Amniotic stem cell (primary cell): ENCODE results near the gene FKBP1C.
"Not testable (repeated sequence)": the region's sequence is repeated elsewhere in the genome, so short reads cannot be mapped to it uniquely, and the experiment has no call there.

Experiments
- DNase-seq: peaks from one replicate; lab custom pipeline; 2025; lab: John Stamatoyannopoulos, UW

FKBP1C gene

GRCh38 chr6:63211343-63211742 is at the start of gene FKBP1C:
FKBP1C (plus strand) TSS chr6:63211469.
- DNase-seq: not testable (repeated sequence)

GRCh38 chr6:63164047-63164803 is 47.0 kb upstream of the FKBP1C start:
- DNase-seq: not testable (repeated sequence)

GRCh38 chr6:63174173-63174572 is 37.1 kb upstream of the FKBP1C start:
- no peak for DNase-seq

- no peak for DNase-seq
These were observed 35.1 kb upstream of the FKBP1C start for GRCh38 chr6:63176181-63176580.

- DNase-seq: no peak
These were observed 30.9 kb upstream of the FKBP1C start for GRCh38 chr6:63180367-63180766.

GRCh38 chr6:63186970-63187369 is 24.3 kb upstream of the FKBP1C start:
- no peak for DNase-seq

- DNase-seq: no peak
These were observed 22.4 kb upstream of the FKBP1C start for GRCh38 chr6:63188828-63189227.

GRCh38 chr6:63193324-63193723 is 17.9 kb upstream of the FKBP1C start:
- no peak for DNase-seq

GRCh38 chr6:63197741-63198140 is 13.5 kb upstream of the FKBP1C start:
- DNase-seq: no peak

- DNase-seq: no peak
These were observed 2.1 kb downstream of the FKBP1C start for GRCh38 chr6:63213325-63213724.

GRCh38 chr6:63214816-63215215 is 3.5 kb downstream of the FKBP1C start:
- DNase-seq: no peak

- no peak for DNase-seq
These were observed 12.9 kb downstream of the FKBP1C start for GRCh38 chr6:63224179-63224578.

- not testable (repeated sequence) for DNase-seq
These were observed 14.7 kb downstream of the FKBP1C start for GRCh38 chr6:63225987-63226386.

GRCh38 chr6:63227928-63228894 is 16.9 kb downstream of the FKBP1C start:
- not testable (repeated sequence) for DNase-seq

- DNase-seq: not testable (repeated sequence)
These were observed 18.8 kb downstream of the FKBP1C start for GRCh38 chr6:63230027-63230426.

- not testable (repeated sequence) for DNase-seq
These were observed 19.2 kb downstream of the FKBP1C start for GRCh38 chr6:63230511-63230910.

GRCh38 chr6:63236398-63236817 is 25.1 kb downstream of the FKBP1C start:
- no peak for DNase-seq

GRCh38 chr6:63245420-63245819 is 34.2 kb downstream of the FKBP1C start:
- DNase-seq: no peak

- DNase-seq: no peak
These were observed 34.6 kb downstream of the FKBP1C start for GRCh38 chr6:63245909-63246308.

GRCh38 chr6:63246581-63246980 is 35.3 kb downstream of the FKBP1C start:
- DNase-seq: no peak

- DNase-seq: no peak
These were observed 38.7 kb downstream of the FKBP1C start for GRCh38 chr6:63249875-63250482.

- DNase-seq: no peak
These were observed 47.9 kb downstream of the FKBP1C start for GRCh38 chr6:63259153-63259552.
